Measurements from ENCODE around the gene LINC01488.

Gene LINC01488

DNA sequence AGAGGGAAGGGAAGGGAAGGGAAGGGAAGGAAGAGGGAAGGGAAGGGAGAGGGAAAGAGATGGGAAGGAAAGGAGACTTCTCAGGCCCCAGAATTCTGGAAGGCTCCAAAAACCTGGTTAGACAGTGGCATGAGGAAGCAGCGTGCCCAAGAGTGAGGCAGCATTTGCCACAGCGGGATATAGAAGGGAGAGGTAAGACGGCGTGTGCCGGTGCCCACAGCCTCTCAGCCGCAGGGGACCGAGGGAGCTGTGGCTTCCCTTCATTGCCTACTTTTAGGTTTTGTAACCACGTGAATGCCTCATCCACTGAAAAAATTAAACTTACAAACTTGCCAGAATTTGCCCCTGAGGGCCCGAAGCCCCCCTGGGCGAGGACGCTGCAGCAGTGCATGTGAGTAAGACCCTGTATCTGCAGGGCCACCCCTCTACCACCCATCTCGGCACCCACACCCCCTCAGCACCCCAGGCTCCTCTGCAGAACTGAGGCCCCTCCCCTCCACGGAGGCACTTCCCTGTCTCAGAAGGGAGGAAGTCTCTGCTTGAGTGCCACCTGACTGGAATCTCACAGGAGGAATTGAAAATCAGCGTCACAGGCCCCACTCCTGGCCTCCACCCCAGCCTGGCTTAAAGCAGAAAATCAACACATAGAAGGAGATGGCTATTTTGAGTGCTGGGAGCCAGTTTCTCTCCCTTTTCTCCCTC, 58.1 kb downstream of the LINC01488 start:
- peak overlapping the region; percentile 29 for H3K9ac ChIP-seq (ENCODE audit: low read length)
- no peak overlapping the region for H2BK120ac ChIP-seq (ENCODE audit: low read depth, low read length)
- peaks cover 5 to 15% of the 10 kb centered on the region in 2 experiments for H3K27me3 ChIP-seq (ENCODE audit: control insufficient read depth in 1 of 2, insufficient read depth in 1 of 2, low read length in 2 of 2)
- DNase-seq, result no peak
- H3K4me1 ChIP-seq (ENCODE audit: control insufficient read depth, insufficient read depth, low read depth, low read length), result peaks cover 20% of the 10 kb centered on the region
- no peak overlapping the region for H3K14ac ChIP-seq (ENCODE audit: low read length in 2 of 2)
- WGBS, result 84% methylated on average over 13 of the region's 14 CpGs
- H3K79me1 ChIP-seq (replicated peaks; ENCODE audit: low read length, poor library complexity, severe bottlenecking), result no peaks in the 10 kb centered on the region
- peak overlapping the region; percentile 73 for H4K8ac ChIP-seq (ENCODE audit: low read length)
- no peak overlapping the region for H4K91ac ChIP-seq (ENCODE audit: low read length)
- H2BK12ac ChIP-seq (ENCODE audit: low read length in 2 of 2), result no peak overlapping the region
- no peak overlapping the region for H2BK15ac ChIP-seq (ENCODE audit: low read depth, poor library complexity, severe bottlenecking)
- H3K4me2 ChIP-seq (ENCODE audit: low read length, poor library complexity, severe bottlenecking), result no peak overlapping the region
- H3K27ac ChIP-seq (ENCODE audit: low read length, poor library complexity, severe bottlenecking), result no peak overlapping the region
- no peak overlapping the region for H2AK5ac ChIP-seq (ENCODE audit: low read length, severe bottlenecking)
- H3K4me3 ChIP-seq (ENCODE audit: insufficient read depth in 1 of 2, low read depth in 1 of 2, low read length in 2 of 2), result no peak overlapping the region
- no peak overlapping the region for H2AFZ ChIP-seq (ENCODE audit: low read depth, low read length)
- H2BK5ac ChIP-seq (ENCODE audit: low read depth, low read length, poor library complexity, severe bottlenecking), result no peak overlapping the region
- no peak overlapping the region for H3K18ac ChIP-seq (ENCODE audit: low read depth in 1 of 2, low read length in 2 of 2)
- no peak overlapping the region for H3K4ac ChIP-seq (ENCODE audit: low read depth in 1 of 2, low read length in 2 of 2)
- no peak overlapping the region for H3K23ac ChIP-seq (ENCODE audit: low read length in 2 of 2)
- H3K9me3 ChIP-seq (ENCODE audit: control insufficient read depth, low read length), result no peaks in the 10 kb centered on the region
- no peaks in the 10 kb centered on the region for H3K36me3 ChIP-seq (ENCODE audit: control insufficient read depth in 1 of 2, insufficient read depth in 2 of 2, low read depth in 1 of 2, low read length in 2 of 2)

DNA sequence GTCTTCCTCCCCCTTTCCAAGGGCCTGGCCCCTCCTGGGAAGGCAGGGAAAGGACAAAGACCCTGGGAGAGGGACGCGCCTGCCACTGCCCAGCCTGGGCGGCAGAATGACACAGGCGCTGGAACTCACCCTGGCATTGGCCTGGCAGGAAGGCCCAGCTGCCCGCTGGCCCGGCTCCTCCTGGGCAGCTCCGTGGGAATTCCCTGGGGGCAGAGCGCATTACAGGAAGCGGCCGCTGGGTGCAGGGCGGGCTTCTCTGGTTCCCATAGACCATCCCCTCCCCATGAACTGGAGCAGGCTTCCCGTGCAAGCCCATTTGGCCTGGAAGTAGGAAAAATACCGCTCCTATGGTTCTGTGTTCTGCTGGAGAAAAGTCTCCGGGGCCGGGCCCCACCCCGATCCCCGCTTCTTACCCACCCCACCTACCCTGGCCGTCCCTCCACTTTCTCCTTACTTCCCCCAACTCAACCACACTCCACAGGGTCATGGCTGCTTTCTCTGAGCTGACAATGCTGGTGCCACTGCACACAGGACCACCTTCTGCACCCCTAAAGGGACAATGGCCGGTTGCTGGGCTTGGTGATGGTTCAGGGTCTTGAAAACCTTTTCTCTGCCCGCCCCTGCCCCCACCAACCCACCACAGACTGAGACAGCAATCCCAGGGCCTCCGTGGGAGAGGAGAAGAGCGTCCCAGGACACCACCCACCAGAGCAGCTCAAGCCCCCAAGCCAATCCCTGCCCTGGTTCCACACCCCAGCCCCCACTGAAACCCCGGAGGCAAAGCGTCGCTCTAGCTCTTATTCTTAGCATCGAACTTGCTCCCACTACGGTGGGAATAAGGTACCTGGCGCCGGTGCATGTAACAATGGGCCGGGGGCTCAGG, 58.9 kb downstream of the LINC01488 start:
- Histone ChIP-seq H2BK5ac (ENCODE audit: low read depth, low read length, poor library complexity, severe bottlenecking) (no peak overlapping the region), H3K9ac (ENCODE audit: low read length) (no peak overlapping the region), H2AK5ac (ENCODE audit: low read length, severe bottlenecking) (no peak overlapping the region), H3K4ac (ENCODE audit: low read depth in 1 of 2, low read length in 2 of 2) (no peak overlapping the region), H3K4me2 (ENCODE audit: low read length, poor library complexity, severe bottlenecking) (no peak overlapping the region), H3K23ac (ENCODE audit: low read length in 2 of 2) (no peak overlapping the region), H3K18ac (ENCODE audit: low read depth in 1 of 2, low read length in 2 of 2) (no peak overlapping the region), H3K14ac (ENCODE audit: low read length in 2 of 2) (no peak overlapping the region), H2BK12ac (ENCODE audit: low read length in 2 of 2) (no peak overlapping the region), H2BK15ac (ENCODE audit: low read depth, poor library complexity, severe bottlenecking) (no peak overlapping the region), H3K4me3 (ENCODE audit: insufficient read depth in 1 of 2, low read depth in 1 of 2, low read length in 2 of 2) (no peak overlapping the region), H3K27me3 (ENCODE audit: control insufficient read depth in 1 of 2, insufficient read depth in 1 of 2, low read length in 2 of 2) (peaks cover 8 to 18% of the 10 kb centered on the region in 2 experiments), H2AFZ (ENCODE audit: low read depth, low read length) (no peak overlapping the region), H3K9me3 (ENCODE audit: control insufficient read depth, low read length) (no peaks in the 10 kb centered on the region), H3K36me3 (ENCODE audit: control insufficient read depth in 1 of 2, insufficient read depth in 2 of 2, low read depth in 1 of 2, low read length in 2 of 2) (no peaks in the 10 kb centered on the region), H4K8ac (ENCODE audit: low read length) (peak overlapping the region; percentile 73), H3K79me1 (replicated peaks; ENCODE audit: low read length, poor library complexity, severe bottlenecking) (no peaks in the 10 kb centered on the region), H3K4me1 (ENCODE audit: control insufficient read depth, insufficient read depth, low read depth, low read length) (peaks cover 20% of the 10 kb centered on the region), H3K27ac (ENCODE audit: low read length, poor library complexity, severe bottlenecking) (no peak overlapping the region), H2BK120ac (ENCODE audit: low read depth, low read length) (no peak overlapping the region), H4K91ac (ENCODE audit: low read length) (peak overlapping the region; percentile 34)
- no peak for DNase-seq
- 85% methylated on average over 29 of the region's 30 CpGs for WGBS

DNA sequence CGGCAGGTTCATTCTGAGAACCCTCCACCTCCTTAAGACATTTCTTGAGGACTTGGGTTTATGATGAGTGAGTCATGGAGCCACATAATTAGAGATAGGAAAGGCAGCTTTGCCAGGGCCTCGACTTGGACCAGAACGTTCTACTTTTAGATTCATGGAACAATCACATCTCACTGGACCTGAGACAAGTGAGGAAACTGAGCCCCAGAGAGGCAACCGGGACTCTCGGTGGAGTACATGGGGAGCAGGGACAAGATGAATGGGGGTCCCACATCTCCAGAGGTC, 59.5 kb downstream of the LINC01488 start:
- peaks cover 12 to 21% of the 10 kb centered on the region in 2 experiments for H3K27me3 ChIP-seq (ENCODE audit: control insufficient read depth in 1 of 2, insufficient read depth in 1 of 2, low read length in 2 of 2)

DNA sequence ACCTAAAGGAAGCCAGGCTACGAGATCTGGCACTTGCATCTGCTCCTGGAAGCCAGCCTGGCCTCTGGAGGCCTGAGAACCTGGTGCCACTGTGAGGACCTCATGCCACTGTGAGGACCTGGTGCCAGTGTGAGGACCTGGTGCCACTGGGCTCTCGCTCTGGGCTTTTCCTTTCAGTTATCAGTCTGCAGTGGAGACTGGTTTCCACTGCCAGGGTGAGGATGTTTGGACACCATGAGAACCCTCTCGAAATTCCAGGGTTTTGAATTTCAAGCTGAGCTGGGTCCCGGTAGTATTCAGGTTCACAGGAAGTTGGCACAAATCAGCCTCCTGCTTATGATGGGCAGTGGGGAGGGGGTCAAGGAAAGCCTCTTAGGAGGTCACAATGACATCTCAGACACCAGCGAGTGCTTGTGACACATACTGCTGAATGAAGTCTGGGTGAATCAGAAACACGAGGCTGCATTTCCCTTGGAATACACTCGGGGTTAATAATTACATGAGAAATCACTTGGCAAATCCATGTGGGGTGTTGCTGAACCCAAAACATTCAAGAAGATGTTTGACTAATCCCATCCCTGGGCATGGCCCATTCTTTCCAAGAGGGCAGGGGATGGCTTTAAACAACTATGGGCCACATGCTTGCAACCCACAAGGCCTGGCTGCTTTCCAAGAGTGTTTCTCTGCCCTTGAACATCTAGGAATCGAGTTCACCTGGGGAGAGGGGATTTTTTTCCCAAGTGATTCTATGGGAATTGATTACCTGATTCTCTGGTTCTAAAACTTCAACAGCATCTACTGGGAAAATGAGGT, 60.2 kb downstream of the LINC01488 start:
- no peak overlapping the region for H2BK120ac ChIP-seq (ENCODE audit: low read depth, low read length)
- H3K14ac ChIP-seq (ENCODE audit: low read length in 2 of 2), result peak overlapping the region in 1 of 2 experiments; percentile 13
- H3K23ac ChIP-seq (ENCODE audit: low read length in 2 of 2), result no peak overlapping the region
- peaks cover 20% of the 10 kb centered on the region for H3K4me1 ChIP-seq (ENCODE audit: control insufficient read depth, insufficient read depth, low read depth, low read length)
- H2AK5ac ChIP-seq (ENCODE audit: low read length, severe bottlenecking), result peak overlapping the region; percentile 1
- H3K4ac ChIP-seq (ENCODE audit: low read depth in 1 of 2, low read length in 2 of 2), result no peak overlapping the region
- H2BK15ac ChIP-seq (ENCODE audit: low read depth, poor library complexity, severe bottlenecking), result no peak overlapping the region
- H2BK12ac ChIP-seq (ENCODE audit: low read length in 2 of 2), result no peak overlapping the region
- no peak overlapping the region for H2AFZ ChIP-seq (ENCODE audit: low read depth, low read length)
- 87% methylated on average over 8 of the region's 8 CpGs for WGBS
- no peaks in the 10 kb centered on the region for H3K79me1 ChIP-seq (replicated peaks; ENCODE audit: low read length, poor library complexity, severe bottlenecking)
- no peak overlapping the region for H4K91ac ChIP-seq (ENCODE audit: low read length)
- H3K27me3 ChIP-seq (ENCODE audit: control insufficient read depth in 1 of 2, insufficient read depth in 1 of 2, low read length in 2 of 2), result peaks cover 12 to 23% of the 10 kb centered on the region in 2 experiments
- H3K18ac ChIP-seq (ENCODE audit: low read depth in 1 of 2, low read length in 2 of 2), result no peak overlapping the region
- H3K36me3 ChIP-seq (ENCODE audit: control insufficient read depth in 1 of 2, insufficient read depth in 2 of 2, low read depth in 1 of 2, low read length in 2 of 2), result no peaks in the 10 kb centered on the region
- no peak overlapping the region for H4K8ac ChIP-seq (ENCODE audit: low read length)
- no peak overlapping the region for H3K4me3 ChIP-seq (ENCODE audit: insufficient read depth in 1 of 2, low read depth in 1 of 2, low read length in 2 of 2)
- H3K9me3 ChIP-seq (ENCODE audit: control insufficient read depth, low read length), result no peaks in the 10 kb centered on the region
- no peak overlapping the region for H2BK5ac ChIP-seq (ENCODE audit: low read depth, low read length, poor library complexity, severe bottlenecking)
- peak overlapping the region; percentile 35 for H3K9ac ChIP-seq (ENCODE audit: low read length)
- H3K27ac ChIP-seq (ENCODE audit: low read length, poor library complexity, severe bottlenecking), result no peak overlapping the region
- no peak for DNase-seq
- H3K4me2 ChIP-seq (ENCODE audit: low read length, poor library complexity, severe bottlenecking), result no peak overlapping the region

More for the DNA sequence above, 59.5 kb downstream of the LINC01488 start:
- DNase-seq, result no peak
- Histone ChIP-seq H2BK15ac (ENCODE audit: low read depth, poor library complexity, severe bottlenecking) (no peak overlapping the region), H3K14ac (ENCODE audit: low read length in 2 of 2) (no peak overlapping the region), H2BK12ac (ENCODE audit: low read length in 2 of 2) (no peak overlapping the region), H3K4ac (ENCODE audit: low read depth in 1 of 2, low read length in 2 of 2) (no peak overlapping the region), H3K36me3 (ENCODE audit: control insufficient read depth in 1 of 2, insufficient read depth in 2 of 2, low read depth in 1 of 2, low read length in 2 of 2) (no peaks in the 10 kb centered on the region), H2BK120ac (ENCODE audit: low read depth, low read length) (no peak overlapping the region), H3K9me3 (ENCODE audit: control insufficient read depth, low read length) (no peaks in the 10 kb centered on the region), H2AK5ac (ENCODE audit: low read length, severe bottlenecking) (peak overlapping the region; percentile 1), H3K4me3 (ENCODE audit: insufficient read depth in 1 of 2, low read depth in 1 of 2, low read length in 2 of 2) (no peak overlapping the region), H3K23ac (ENCODE audit: low read length in 2 of 2) (no peak overlapping the region), H4K8ac (ENCODE audit: low read length) (no peak overlapping the region), H4K91ac (ENCODE audit: low read length) (no peak overlapping the region), H3K9ac (ENCODE audit: low read length) (peak overlapping the region; percentile 35), H3K27ac (ENCODE audit: low read length, poor library complexity, severe bottlenecking) (no peak overlapping the region), H3K79me1 (replicated peaks; ENCODE audit: low read length, poor library complexity, severe bottlenecking) (no peaks in the 10 kb centered on the region), H3K4me2 (ENCODE audit: low read length, poor library complexity, severe bottlenecking) (no peak overlapping the region), H2AFZ (ENCODE audit: low read depth, low read length) (no peak overlapping the region), H3K18ac (ENCODE audit: low read depth in 1 of 2, low read length in 2 of 2) (no peak overlapping the region), H3K4me1 (ENCODE audit: control insufficient read depth, insufficient read depth, low read depth, low read length) (peaks cover 20% of the 10 kb centered on the region), H2BK5ac (ENCODE audit: low read depth, low read length, poor library complexity, severe bottlenecking) (no peak overlapping the region)
- WGBS, result 79% methylated on average over 4 of the region's 5 CpGs
